Activated CD4-positive, alpha-beta T cell treated with anti-CD3 and anti-CD28 coated beads, Interleukin-10, Interleukin-2, amounts not matched to agents 100 ng/mL and 50 ng/mL, durations not matched to agents 16 hours and 8 hours (primary cell): Measurements from ENCODE around the gene TGFBR3L.

ENCODE experiments used
- DNase-seq: peaks from one replicate; pipeline ENCODE4 v3.0.0-alpha.2; 2020

TGFBR3L gene

DNA sequence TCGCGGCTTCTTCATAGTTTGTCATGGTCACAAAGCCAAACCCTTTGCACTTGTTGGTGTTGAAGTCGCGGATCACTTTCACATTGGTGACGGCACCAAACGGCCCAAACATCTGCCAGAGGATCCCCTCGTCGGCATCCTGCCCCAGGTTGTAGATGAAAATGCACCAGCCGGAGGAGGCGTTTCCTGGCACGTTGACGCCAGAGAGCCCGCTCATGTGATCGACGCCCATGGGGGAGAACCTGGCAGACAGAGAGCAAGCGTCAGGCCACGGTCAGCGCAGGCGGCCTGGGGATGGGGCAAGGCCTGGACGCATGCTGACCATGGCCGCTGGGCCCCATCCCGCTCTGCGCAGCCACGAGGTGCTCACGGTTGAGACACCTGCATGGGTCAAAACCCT, 48.9 kb downstream of the TGFBR3L start:
- no peak for DNase-seq

DNA sequence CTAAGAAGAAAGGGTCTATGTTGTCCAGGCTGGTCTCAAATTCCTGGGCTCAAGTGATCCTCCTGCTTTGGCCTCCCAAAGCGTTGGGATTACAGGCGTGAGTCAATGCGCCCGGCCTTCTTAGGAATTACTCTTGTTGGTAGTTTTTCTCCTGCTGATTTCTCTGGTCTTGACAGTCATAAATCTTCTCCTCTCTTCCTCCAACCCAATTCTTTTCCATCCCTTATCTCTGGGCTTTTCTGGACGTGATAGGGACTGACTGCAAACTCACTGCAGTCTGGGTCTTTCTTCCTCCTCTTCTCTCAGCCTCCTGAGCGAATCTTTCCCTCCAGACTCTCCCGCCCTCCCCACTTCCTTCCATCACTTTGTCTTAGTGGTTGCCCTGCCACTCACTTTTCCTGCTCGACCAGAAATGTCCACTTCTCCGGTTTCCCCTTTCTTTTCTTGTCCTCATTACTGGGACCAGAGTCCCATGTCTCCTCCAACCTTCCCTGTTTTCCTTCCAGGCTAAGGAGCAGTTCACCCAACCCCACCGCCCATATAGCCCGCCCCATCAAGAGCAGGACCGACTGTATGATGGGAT, 50.7 kb downstream of the TGFBR3L start:
- DNase-seq = no peak

DNA sequence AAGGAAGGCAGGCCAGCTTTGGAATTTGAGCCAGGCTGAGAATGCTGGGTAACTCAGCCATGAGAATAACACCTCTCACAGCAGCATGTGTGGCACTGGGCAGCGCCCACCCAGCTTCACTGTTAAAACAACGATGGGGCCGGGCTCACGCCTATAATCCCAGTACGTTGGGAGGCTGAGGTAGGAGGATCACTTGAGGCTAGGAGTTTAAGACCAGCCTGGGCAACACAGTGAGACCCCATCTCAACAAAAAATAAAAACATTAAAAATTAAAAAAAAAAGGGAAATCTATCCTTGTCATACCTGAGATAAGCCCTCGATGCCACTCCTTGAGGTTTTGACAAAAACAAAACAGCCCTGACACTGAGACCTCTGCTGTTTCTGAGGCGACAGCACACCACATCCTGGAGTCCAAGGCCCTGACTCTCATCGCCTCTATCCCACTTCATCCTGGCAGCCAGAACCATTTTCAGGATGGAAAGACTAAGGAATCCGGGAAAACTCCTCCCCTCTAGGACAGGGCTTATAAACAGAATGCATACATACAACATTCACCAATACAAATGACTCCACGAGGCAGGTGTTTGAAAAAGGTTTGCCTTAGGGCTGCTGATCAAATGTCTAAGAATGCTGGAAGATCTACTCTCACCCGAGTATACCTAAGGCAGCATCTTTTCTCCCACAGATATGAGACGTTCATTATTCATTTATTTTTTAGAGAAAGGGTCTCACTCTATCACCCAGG, 51.5 kb downstream of the TGFBR3L start:
- DNase-seq = no peak

DNA sequence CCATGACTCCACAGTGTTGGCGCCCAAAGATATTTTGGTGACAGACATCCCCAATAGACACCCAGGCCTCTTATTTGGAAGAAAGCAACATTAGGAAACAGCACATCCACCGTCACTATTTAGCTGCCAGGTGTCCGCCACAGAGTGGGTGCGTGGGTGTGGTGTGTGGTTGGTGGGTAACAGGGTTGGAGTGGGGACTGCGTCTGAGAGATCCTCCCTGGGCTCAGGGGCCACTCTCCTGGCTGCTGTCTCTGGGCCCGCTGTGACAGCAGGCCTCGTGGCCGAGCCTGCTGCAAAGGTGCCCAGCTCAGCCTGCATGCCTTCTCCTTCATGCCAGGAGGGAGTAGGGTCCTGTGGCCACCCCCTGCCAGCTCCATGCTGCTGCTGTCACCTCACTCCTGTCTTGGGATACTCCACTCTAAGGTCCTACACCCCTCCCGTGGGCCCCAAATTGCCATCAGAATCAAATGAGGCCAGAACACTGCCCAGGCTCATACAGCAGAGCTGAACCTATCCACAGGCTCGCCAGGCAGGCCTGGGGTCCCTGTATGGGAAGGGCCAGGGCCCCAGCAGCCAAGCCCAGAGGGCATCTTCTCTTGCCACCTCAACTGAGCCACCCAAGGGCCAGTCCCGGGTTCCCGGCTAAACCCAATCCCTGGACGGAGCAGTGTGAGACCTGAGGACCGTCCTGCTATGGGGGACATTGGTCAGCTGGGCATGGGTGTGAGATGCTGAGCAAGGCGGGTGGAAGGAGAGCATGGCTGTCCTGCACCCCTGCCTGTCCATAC, 53.6 kb downstream of the TGFBR3L start:
- no peak for DNase-seq
